ENCODE results near the gene TRMT10A.
A peak's percentile ranks its signal among the peaks of the same experiment; 100 is the strongest.

Gene TRMT10A

GRCh38 chr4:99572527-99573240, 8.8 kb upstream of the TRMT10A start:
- no peak overlapping the region for H3K4me2 ChIP-seq
- no peak overlapping the region for H2AFZ ChIP-seq (ENCODE audit: low read depth)

GRCh38 chr4:99571883-99572282, 8.0 kb upstream of the TRMT10A start:
- Histone ChIP-seq H3K4me2 (no peak overlapping the region), H3K27me3 (ENCODE audit: insufficient read depth, low read depth) (no peaks in the 10 kb centered on the region), H4K20me1 (ENCODE audit: insufficient read depth) (no peaks in the 10 kb centered on the region), H3K36me3 (ENCODE audit: insufficient read depth) (no peaks in the 10 kb centered on the region), H2AFZ (ENCODE audit: low read depth) (no peak overlapping the region), H3K79me2 (ENCODE audit: insufficient read depth, low read depth) (no peaks in the 10 kb centered on the region), H3K4me3 (IDR thresholded peaks at IDR 0.05; ENCODE audit: insufficient read depth, low read depth, low read length) (no peak overlapping the region), H3K9ac (no peak overlapping the region), H3K4me1 (ENCODE audit: low read depth, poor library complexity, severe bottlenecking) (no peaks in the 10 kb centered on the region), H3K27ac (no peak overlapping the region)
- TF ChIP-seq CTCF (conservative IDR thresholded peaks at IDR 0.05; ENCODE audit: low read depth, low read length), result no peak

More at GRCh38 chr4:99572527-99573240, 8.8 kb upstream of the TRMT10A start:
- Histone ChIP-seq H3K27ac (no peak overlapping the region), H4K20me1 (ENCODE audit: insufficient read depth) (no peaks in the 10 kb centered on the region), H3K27me3 (ENCODE audit: insufficient read depth, low read depth) (no peaks in the 10 kb centered on the region), H3K36me3 (ENCODE audit: insufficient read depth) (no peaks in the 10 kb centered on the region), H3K79me2 (ENCODE audit: insufficient read depth, low read depth) (no peaks in the 10 kb centered on the region), H3K9ac (no peak overlapping the region), H3K4me3 (IDR thresholded peaks at IDR 0.05; ENCODE audit: insufficient read depth, low read depth, low read length) (no peak overlapping the region), H3K4me1 (ENCODE audit: low read depth, poor library complexity, severe bottlenecking) (no peaks in the 10 kb centered on the region)
- no peak for TF ChIP-seq CTCF (conservative IDR thresholded peaks at IDR 0.05; ENCODE audit: low read depth, low read length)

GRCh38 chr4:99564921-99565320, 1.1 kb upstream of the TRMT10A start:
- peak overlapping the region; percentile 71 for H2AFZ ChIP-seq (ENCODE audit: low read depth)
- H3K4me2 ChIP-seq, result no peak overlapping the region
- TF ChIP-seq CTCF (conservative IDR thresholded peaks at IDR 0.05; ENCODE audit: low read depth, low read length), result no peak

GRCh38 chr4:99552872-99553271, 11.0 kb downstream of the TRMT10A start:
- TF ChIP-seq CTCF (conservative IDR thresholded peaks at IDR 0.05; ENCODE audit: low read depth, low read length), result no peak
- Histone ChIP-seq H3K79me2 (ENCODE audit: insufficient read depth, low read depth) (no peaks in the 10 kb centered on the region), H3K4me1 (ENCODE audit: low read depth, poor library complexity, severe bottlenecking) (peaks cover 8% of the 10 kb centered on the region), H3K9ac (no peak overlapping the region), H3K4me3 (IDR thresholded peaks at IDR 0.05; ENCODE audit: insufficient read depth, low read depth, low read length) (no peak overlapping the region), H2AFZ (ENCODE audit: low read depth) (no peak overlapping the region), H3K27me3 (ENCODE audit: insufficient read depth, low read depth) (no peaks in the 10 kb centered on the region), H3K27ac (no peak overlapping the region), H3K36me3 (ENCODE audit: insufficient read depth) (no peaks in the 10 kb centered on the region), H4K20me1 (ENCODE audit: insufficient read depth) (no peaks in the 10 kb centered on the region), H3K4me2 (no peak overlapping the region)

More at GRCh38 chr4:99564921-99565320, 1.1 kb upstream of the TRMT10A start:
- H3K27me3 ChIP-seq (ENCODE audit: insufficient read depth, low read depth), result no peaks in the 10 kb centered on the region
- no peak overlapping the region for H3K27ac ChIP-seq
- H3K79me2 ChIP-seq (ENCODE audit: insufficient read depth, low read depth), result no peaks in the 10 kb centered on the region
- no peaks in the 10 kb centered on the region for H4K20me1 ChIP-seq (ENCODE audit: insufficient read depth)
- peaks cover 9% of the 10 kb centered on the region for H3K4me1 ChIP-seq (ENCODE audit: low read depth, poor library complexity, severe bottlenecking)
- H3K9ac ChIP-seq, result no peak overlapping the region
- no peaks in the 10 kb centered on the region for H3K36me3 ChIP-seq (ENCODE audit: insufficient read depth)
- H3K4me3 ChIP-seq (IDR thresholded peaks at IDR 0.05; ENCODE audit: insufficient read depth, low read depth, low read length), result no peak overlapping the region

All from KMS-11 (cell line).